Colon (tissue), 2 donors: ENCODE results near the gene NCSTN.
"Not testable (repeated sequence)": the region's sequence is repeated elsewhere in the genome, so short reads cannot be mapped to it uniquely, and the experiment has no call there.

ENCODE experiments used
- FAIRE-seq: peaks from 2 replicates; lab custom pipeline; 2012; peaks lifted over from hg19 to GRCh38; lab: Jason Lieb, UNC
- donor health status: control.
- donor health status: control.

Gene NCSTN

DNA sequence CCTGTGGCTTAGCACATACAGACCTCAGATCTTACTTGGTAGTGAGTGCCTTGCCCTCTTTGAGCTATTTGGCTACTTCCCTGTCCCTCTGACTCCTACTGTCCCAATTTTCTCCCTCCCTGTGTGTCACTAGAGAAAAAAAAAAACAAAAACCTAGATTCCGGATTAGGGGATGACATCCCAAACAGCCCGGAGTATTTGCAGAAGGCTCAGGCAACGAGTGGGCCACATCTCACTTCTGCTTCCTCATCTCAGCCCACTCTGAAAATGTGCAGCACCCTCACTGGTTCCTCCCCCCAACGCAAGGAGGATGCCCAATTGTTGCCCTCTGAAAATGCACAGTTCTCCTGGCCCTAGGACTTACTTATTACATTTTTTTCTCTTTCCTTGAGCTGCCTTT lies 28.6 kb downstream of the NCSTN start:
- FAIRE-seq, result no peak

- FAIRE-seq, result no peak
These were observed 30.5 kb downstream of the NCSTN start for GRCh38 chr1:160373696-160374095.

DNA sequence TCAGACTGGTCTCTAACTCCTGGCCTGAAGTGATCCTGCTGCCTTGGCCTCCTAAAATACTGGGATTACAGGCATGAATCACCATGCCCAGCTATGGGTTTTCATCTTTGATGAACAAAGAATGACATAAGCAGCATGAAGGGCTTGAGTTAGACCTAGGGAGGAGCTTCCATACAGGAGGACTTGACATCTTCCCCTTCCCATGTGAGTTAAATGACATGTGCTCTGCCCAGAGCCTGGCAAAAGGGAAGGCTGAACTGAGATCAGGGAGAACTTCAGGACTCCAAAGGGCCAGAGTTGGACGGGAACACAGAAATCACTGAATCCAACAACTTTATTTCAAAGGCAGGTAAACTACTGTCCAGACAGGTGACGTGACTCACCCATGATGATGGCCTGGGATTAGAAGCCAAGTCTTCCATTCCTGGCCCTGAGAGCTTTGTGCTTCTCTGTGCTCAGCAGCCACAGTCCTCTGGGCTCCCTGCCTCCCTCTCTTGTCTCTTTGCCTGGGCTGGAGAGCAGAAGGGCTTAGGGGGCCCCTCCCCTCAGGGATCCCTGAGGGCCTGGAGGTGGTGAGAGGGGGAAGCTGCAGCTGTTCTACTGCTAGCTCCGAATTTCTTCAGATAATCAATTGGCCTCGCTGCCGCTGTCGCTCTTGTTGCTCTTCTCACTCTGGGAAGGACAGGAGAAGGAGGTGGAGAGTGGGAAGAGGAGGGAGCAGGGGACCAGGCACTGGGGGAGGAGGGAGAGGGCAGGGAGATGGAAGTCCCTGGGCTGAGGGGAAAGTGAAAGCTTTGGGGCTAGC lies 31.3 kb downstream of the NCSTN start:
- no peak for FAIRE-seq

DNA sequence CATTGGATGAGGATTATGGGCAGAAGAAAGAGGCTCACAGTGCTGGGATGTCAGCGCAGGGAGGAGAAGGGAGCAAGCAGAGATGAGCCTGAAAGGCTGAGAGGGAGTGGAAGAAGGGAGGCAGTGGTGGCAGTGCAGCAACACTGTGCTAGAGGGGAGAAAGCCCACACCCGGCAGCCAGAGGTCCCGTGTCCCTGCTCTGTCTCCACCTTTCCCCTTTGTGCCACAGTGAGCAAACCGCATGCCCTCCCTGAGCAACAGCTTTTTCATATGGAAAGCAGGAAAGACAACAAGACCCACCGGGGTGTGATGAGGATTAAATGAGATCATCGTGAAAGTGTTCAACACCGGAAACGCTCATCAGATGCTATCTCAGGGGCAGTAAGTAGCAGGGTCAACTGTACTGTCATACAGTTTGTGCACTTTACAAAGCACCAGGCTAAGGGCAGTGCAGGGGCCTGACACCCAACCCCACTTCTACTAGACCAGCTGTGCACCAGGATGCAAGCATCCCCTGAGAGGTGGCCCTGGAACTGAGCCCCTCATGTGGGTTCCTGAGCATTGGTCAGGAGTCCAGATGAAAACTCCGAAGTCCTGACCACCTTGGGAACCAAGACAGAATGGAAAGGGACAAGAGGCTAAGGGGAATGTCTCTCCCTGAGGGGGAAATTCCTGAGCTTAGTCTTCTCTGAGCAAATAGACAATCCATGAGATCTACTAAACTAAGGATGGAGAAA lies 32.8 kb downstream of the NCSTN start:
- FAIRE-seq, result no peak

- FAIRE-seq, result no peak
These were observed 33.4 kb downstream of the NCSTN start for GRCh38 chr1:160376525-160377131.

DNA sequence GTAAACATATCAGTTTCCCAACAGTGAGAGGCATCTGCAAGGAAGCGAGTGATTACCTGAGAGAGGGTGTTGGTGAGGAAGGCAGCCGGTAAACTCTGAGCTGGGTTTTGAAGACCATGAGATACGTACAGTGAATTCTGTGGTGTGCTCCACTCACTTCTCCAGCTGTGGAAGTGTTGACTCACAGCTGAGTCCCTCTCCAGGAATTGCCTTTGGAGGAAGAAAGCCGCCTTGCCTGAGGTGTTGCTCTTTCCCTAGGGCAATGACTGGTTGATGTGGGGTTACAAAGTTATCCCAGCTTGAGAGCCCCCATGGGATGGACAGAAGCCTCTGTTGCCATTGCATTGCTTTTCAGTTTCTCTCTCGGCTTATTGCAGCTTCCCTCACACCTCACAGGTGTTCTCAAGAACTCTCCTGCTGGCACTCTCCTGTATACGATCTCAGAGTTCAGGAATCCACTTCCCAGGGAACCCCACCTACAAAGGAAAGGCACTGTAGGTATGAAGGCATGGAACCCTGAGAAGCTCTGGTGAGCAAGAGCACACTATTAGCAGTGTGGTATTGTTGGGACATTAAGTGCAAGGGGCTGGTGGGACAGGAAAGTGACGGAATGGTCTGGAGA lies 34.5 kb downstream of the NCSTN start:
- no peak for FAIRE-seq

DNA sequence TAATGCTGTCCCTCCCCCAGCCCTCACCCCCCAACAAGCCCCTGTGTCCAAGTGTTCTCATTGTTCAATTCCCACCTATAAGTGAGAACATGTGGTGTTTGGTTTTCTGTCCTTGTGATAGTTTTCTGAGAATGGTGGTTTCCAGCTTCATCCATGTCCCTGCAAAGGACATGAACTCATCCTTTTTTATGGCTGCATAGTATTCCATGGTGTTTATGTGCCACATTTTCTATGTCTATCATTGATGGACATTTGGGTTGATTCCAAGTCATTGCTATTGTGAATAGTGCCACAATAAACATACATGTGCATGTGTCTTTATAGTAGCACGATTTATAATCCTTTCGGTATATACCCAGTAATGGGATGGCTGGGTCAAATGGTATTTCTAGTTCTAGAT lies 41.6 kb downstream of the NCSTN start:
- not testable (repeated sequence) for FAIRE-seq

GRCh38 chr1:160388406-160388805 lies 45.2 kb downstream of the NCSTN start:
- FAIRE-seq, result not testable (repeated sequence)

GRCh38 chr1:160394673-160395072 lies 51.5 kb downstream of the NCSTN start:
- no peak for FAIRE-seq

GRCh38 chr1:160397651-160398050 lies 54.5 kb downstream of the NCSTN start:
- FAIRE-seq, result no peak

DNA sequence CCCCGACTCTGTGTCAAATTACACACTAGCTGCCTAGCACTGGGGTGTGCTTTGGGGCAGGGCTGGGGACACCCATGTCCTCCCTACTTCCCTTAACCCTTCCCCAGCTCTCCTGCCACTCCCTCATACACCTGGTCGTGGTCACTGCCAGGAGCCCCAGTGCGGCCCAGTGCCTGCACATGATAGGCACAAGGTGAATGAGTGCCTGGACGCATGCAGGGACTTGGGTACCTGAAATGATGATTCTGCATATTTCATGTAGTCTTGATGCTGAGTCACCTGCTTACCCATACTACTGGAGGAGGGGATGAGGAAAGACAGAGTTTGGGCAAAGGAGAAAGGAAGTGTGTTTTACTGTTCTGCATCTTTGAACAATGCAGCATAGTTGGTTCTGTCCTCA lies 55.6 kb downstream of the NCSTN start:
- FAIRE-seq, result no peak

DNA sequence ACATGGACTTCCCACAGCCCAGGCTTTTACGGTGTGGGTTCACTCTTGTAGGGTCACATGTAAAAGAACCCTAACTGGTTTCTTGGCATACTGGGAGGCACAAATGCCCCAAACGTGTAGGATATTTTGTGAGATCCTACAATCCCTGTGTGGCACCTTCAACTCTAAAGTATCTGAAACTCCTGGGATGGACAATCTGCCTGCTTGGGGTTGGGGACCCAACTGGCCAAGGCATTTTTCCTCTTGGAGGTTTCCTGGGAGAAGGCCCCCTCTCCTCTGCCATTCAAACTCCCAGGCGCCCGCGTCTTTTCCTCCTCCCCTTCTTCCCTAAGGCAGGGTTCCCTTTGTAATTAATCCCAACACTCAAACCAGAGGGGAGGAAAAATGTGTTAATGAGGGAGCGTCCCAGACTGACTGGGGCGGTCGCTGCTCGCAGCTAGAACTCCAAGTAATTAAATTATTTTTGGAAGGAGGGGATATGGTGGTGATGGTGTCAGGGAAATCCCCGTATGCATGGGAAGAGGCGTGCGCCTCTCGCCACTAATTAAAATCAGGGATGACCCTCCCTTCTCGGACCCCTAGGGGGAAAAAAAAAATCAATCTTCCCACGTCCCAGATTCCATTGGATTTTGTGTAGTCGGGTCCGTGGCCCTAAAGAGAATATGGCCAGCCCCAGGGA lies 56.5 kb downstream of the NCSTN start:
- no peak for FAIRE-seq

DNA sequence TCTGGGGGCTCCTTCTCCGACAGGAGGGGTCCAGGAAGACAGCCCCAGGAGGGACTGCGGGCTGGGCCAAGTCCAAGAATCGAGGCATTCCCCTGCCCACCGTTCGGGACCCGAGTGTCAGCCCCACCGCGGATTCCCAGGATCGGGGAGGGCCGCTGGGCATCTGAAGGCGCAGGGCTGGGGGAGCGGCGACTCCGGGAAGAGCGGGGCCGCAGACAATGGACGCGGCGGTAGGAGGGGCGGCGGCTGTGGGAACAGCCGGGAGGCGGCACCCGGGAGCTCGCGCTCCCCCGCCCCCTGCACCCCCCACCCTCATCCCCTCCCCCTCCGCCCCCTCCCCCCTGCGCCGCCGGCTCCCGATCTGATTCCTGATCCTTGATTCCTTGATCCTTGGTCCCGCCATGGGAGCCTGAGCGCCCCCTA lies 57.1 kb downstream of the NCSTN start, which contains the start of gene VANGL2:
VANGL2 (plus strand) TSS at position 342 of the 423 bp plus-strand sequence. CDS start 15,274 bp downstream, outside the sequence.
- no peak for FAIRE-seq

- FAIRE-seq, result no peak
These were observed 57.7 kb downstream of the NCSTN start for GRCh38 chr1:160400646-160401486.

DNA sequence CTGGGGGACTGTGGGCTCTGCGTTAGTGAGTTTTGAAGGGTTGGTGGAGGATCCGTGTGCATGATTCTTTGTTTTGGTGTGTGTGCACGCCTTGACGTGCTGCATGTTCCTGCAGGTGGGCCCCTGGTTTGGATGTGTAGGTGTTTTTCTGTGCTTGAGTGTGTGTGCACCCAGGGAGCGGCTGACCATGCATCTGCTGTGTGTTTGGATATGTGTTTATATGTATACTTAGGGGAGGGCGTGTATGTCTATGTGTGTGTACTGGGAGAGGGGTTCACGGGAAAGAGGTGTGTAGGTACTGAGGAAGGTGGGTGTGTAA lies 58.3 kb downstream of the NCSTN start:
- FAIRE-seq, result no peak

GRCh38 chr1:160402001-160402795 lies 59.0 kb downstream of the NCSTN start:
- FAIRE-seq, result no peak

DNA sequence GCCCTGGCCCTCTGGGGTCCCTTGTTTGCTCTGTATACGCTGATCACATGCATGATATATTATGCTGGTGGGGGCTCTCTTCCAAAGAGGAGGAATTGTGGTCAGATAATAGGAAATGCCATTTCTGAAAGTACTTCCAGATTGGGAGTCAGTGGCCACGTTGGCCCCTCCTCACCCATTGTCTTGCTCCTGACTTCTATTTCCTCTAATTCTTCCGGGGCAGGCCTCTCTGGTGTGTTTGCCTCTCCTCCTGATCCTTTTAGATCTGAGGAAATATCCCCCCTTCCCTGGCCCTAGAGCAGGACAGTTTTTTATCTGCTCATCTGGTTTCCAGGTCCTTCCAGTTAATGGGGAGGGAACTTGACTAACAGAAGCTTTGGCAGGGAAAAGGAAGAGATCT lies 60.1 kb downstream of the NCSTN start:
- FAIRE-seq, result no peak

GRCh38 chr1:160404094-160404493 lies 60.9 kb downstream of the NCSTN start:
- FAIRE-seq, result no peak

DNA sequence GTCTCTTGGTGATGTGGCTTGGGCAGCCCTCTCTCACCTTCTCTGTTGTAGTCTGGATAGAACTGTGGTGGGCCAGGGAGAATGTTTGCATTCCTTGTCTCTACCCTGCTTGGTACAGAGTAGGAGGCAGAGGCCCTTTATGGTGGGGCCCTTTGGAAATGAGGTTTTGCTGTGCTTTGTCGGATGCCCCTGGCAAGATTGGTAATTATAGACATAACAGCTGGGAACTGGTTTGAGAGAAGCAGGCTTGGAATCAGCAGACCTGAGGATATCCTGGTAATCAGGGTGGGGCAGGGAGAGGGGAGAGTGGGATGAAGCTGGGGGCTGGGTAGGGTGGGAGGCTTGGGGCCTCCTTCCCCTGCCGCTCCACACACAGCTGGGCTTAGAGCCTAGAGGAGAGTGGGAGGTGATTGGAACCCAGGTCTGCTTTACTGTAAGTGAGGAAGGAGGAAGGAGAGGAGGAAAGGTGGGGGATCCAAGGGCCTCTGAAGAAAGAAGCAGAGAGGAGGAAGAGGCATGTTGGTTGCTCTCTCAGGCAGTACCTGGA lies 62.2 kb downstream of the NCSTN start:
- FAIRE-seq, result no peak
